Psoas muscle (tissue), 8 donors: Measurements from ENCODE around the gene CAPN15. TPM values are rescaled to one million over a fixed set of nuclear protein-coding genes. Genes with fewer than 3 reads are reported as not detected.

Experiments used
- ATAC-seq, 4 donors: fragments of 200-7000 bp; cut with Tn5 transposase; one replicate each; pipeline ENCODE4 v1.9.1; 2020; ENCODE audit warnings: moderate library complexity in 3 of 4, mild to moderate bottlenecking in 2 of 4
- DNase-seq, 2 donors: peaks; one replicate each; pipeline ENCODE4 v3.0.0-alpha.2; 2020
- H3K27ac ChIP-seq: fragments of 200-600 bp; one replicate; pipeline ENCODE4 v1.8.0; 2022
- H3K27me3 ChIP-seq, 3 donors: fragments of 200-600 bp in 1 of 3; one replicate each; pipeline versions ENCODE4 v1.6.1 to v1.8.0; 2013 to 2022; ENCODE audit warnings: low read length in 2 of 3, mild to moderate bottlenecking in 2 of 3, moderate library complexity in 1 of 3; ENCODE audit not compliant: insufficient read depth in 3 of 3
- H3K36me3 ChIP-seq, 2 donors: fragments of 200-600 bp in 1 of 2; one replicate each; pipeline versions ENCODE4 v1.6.1 to v1.8.0; 2013 to 2022; ENCODE audit warnings: low read depth in 1 of 2, mild to moderate bottlenecking in 1 of 2, moderate library complexity in 1 of 2; ENCODE audit not compliant: insufficient read depth in 1 of 2
- H3K4me1 ChIP-seq: fragments of 200-600 bp; one replicate; pipeline ENCODE4 v1.8.0; 2022
- H3K4me3 ChIP-seq: fragments of 200-600 bp; one replicate; pipeline ENCODE4 v1.8.0; 2022; ENCODE audit warnings: mild to moderate bottlenecking
- H3K9me3 ChIP-seq: fragments of 200-600 bp; one replicate; pipeline ENCODE4 v1.8.0; 2022
- CTCF ChIP-seq: fragments of 200-600 bp; IDR thresholded peaks from one replicate; pipeline ENCODE4 v1.8.0; 2022; ENCODE audit warnings: antibody characterized with exemption
- WGBS, 3 donors: extraction: QIAGEN DNeasy Blood & Tissue Kit; methylation state at CpG; one replicate each; pipeline versions ENCODE4 v1.1.6 to v1.1.7; 2013; 5-methylcytosine and 5-hydroxymethylcytosine counted together
- intact Hi-C, 2 donors: fragments of 100-400 bp; cut with DNase I; formaldehyde crosslinking; loops; one replicate each; pipeline versions ENCODE4 v1.11.0 to v1.14.2; 2022
- polyA plus RNA-seq, 3 donors: library from polyadenylated mRNA; stranded (reverse); fragments of 200-250 nt; gene quantifications; one replicate each; pipeline ENCODE4 v1.2.3, GENCODE V29; 2013
- total RNA-seq, 4 donors: library from RNA; stranded (reverse); fragmentation: NEBNext Ultra II Directional in 2 of 4; extraction: Animal tissue kit (Norgen Biotek cat#: 25700) in 2 of 4; gene quantifications; one replicate each; pipeline versions ENCODE4 v1.2.1 to v1.2.4, GENCODE V29; 2021 to 2023
- donor health status: healthy with polysubstance abuse.
- donor health status: DM: no; HTN: no; CAD: no; lungs with moderate emphysema.
- donor health status: Bipolar disorder and iron deficiency.
- donor health status: healthy.
- donor health status: DM: yes; HTN: yes; CAD: no.
- donor health status: DM: no; HTN: no; CAD: no.
- donor health status: DM: no; HTN: no; CAD: no.
- donor health status: DM: yes; HTN: yes; CAD: no.

Gene CAPN15
- total and polyA plus RNA-seq, 7 donors, result 14.9 to 32.1 (median 25.5) TPM

GRCh38 chr16:586645-587590, 59.4 kb downstream of the CAPN15 start:
- Histone ChIP-seq H3K4me1 (peaks cover 41% of the 10 kb centered on the region), H3K27ac (peak overlapping the region; percentile 97), H3K27me3 (no peaks in the 10 kb centered on the region), H3K9me3 (no peaks in the 10 kb centered on the region), H3K4me3 (peak overlapping the region; percentile 86), H3K36me3 (no peaks in the 10 kb centered on the region)
- ATAC-seq, result peak in 1 of 4 donors; percentile 6
- TF ChIP-seq CTCF, result no peak
- WGBS, 3 donors, result 40 to 56% (median 49%) methylated on average over 14 of the region's 14 CpGs
- intact Hi-C loops, result no loop called here
- peak in 1 of 2 donors; percentile 60 for DNase-seq

- peak overlapping the region; percentile 97 for H3K27ac ChIP-seq
- no peaks in the 10 kb centered on the region for H3K27me3 ChIP-seq
- no peak for TF ChIP-seq CTCF
- intact Hi-C loops, result no loop called here
- 0 to 1% (median 1%) methylated on average over 20 to 21 of the region's 21 CpGs for WGBS, 3 donors
- DNase-seq, result peak in 1 of 2 donors; percentile 75
- H3K4me3 ChIP-seq, result peak overlapping the region; percentile 86
- ATAC-seq, result no peak
- H3K9me3 ChIP-seq, result no peaks in the 10 kb centered on the region
- no peaks in the 10 kb centered on the region for H3K36me3 ChIP-seq
- peaks cover 53% of the 10 kb centered on the region for H3K4me1 ChIP-seq
These were observed 61.1 kb downstream of the CAPN15 start for GRCh38 chr16:588639-588888.

GRCh38 chr16:588889-589657, 61.6 kb downstream of the CAPN15 start:
- DNase-seq, result peak; percentile 98 to 99
- no peaks in the 10 kb centered on the region for H3K36me3 ChIP-seq
- peak overlapping the region; percentile 97 for H3K27ac ChIP-seq
- H3K4me1 ChIP-seq, result peaks cover 58% of the 10 kb centered on the region
- 1% methylated on average over 76 to 107 of the region's 107 CpGs for WGBS, 3 donors
- peak overlapping the region; percentile 86 for H3K4me3 ChIP-seq
- intact Hi-C loops, result no loop called here
- no peaks in the 10 kb centered on the region for H3K27me3 ChIP-seq
- peak; percentile 78 to 84 (median 81) for ATAC-seq
- H3K9me3 ChIP-seq, result no peaks in the 10 kb centered on the region
- no peak for TF ChIP-seq CTCF

GRCh38 chr16:589658-590187, 62.2 kb downstream of the CAPN15 start, which contains the start of gene RAB40C:
Gene RAB40C (plus strand): TSS chr16:590066. CDS start chr16:590292, 226 bp downstream.
- ATAC-seq, result peak; percentile 81 to 88 (median 82)
- H3K4me3 ChIP-seq, result peak within 1 kb of the TSS; percentile 96
- no peaks in the 10 kb centered on the region for H3K9me3 ChIP-seq
- no peak for TF ChIP-seq CTCF
- DNase-seq, result peak; percentile 99 to 100
- H3K36me3 ChIP-seq, result peaks cover 0 to 4% of the 10 kb centered on the region in 2 donors
- H3K27ac ChIP-seq, result peak within 1 kb of the TSS; percentile 97
- H3K4me1 ChIP-seq, result peaks cover 63% of the 10 kb centered on the region
- 1 to 2% (median 1%) methylated on average over 18 to 67 of the region's 67 CpGs for WGBS, 3 donors
- intact Hi-C loops, result loop anchor here (5.0 kb wide), 2 partner anchors 38 to 43 kb away; partner anchors contain the start of gene WFIKKN1 (in 1 of the 2)
- no peaks in the 10 kb centered on the region for H3K27me3 ChIP-seq
